Transverse colon (tissue), 4 donors: ENCODE data around the gene PSMC3IP. TPM values are rescaled to one million over a fixed set of nuclear protein-coding genes. Genes with fewer than 3 reads are reported as not detected.
A peak's percentile ranks its signal among the peaks of the same experiment; 100 is the strongest.
"Not testable (repeated sequence)": the region's sequence is repeated elsewhere in the genome, so short reads cannot be mapped to it uniquely, and the experiment has no call there.

ENCODE experiments used
- DNase-seq: peaks from one replicate; pipeline ENCODE4 v3.0.0-alpha.2; 2019
- H3K27ac ChIP-seq, 4 donors: fragments of 200-600 bp; sonication (generic); 2 replicates each; pipeline ENCODE4 v1.5.1; 2016 to 2018; ENCODE audit warnings: inconsistent platforms in 4 of 4
- H3K27me3 ChIP-seq: fragments of 200-600 bp; sonication (generic); 2 replicates; pipeline ENCODE4 v1.5.1; 2017; ENCODE audit warnings: inconsistent platforms
- H3K36me3 ChIP-seq, 4 donors: fragments of 200-600 bp; sonication (generic); 2 replicates each; pipeline ENCODE4 v1.5.1; 2017 to 2019; ENCODE audit warnings: inconsistent platforms in 4 of 4
- H3K4me1 ChIP-seq, 4 donors: fragments of 200-600 bp; sonication (generic); 2 replicates each; pipeline ENCODE4 v1.5.1; 2017 to 2020; ENCODE audit warnings: inconsistent platforms in 4 of 4
- H3K4me3 ChIP-seq, 4 donors: fragments of 200-600 bp; sonication (generic); 1 replicate in 1 of 4; 2 replicates in 3 of 4; pipeline versions ENCODE4 v1.5.1 to v1.6.1; 2017 to 2019; ENCODE audit warnings: inconsistent platforms in 4 of 4
- H3K9me3 ChIP-seq, 2 donors: fragments of 200-600 bp; sonication (generic); 2 replicates each; pipeline ENCODE4 v1.5.1; 2017 to 2019; ENCODE audit warnings: inconsistent platforms in 2 of 2
- EP300 ChIP-seq: sonication (generic); formaldehyde crosslinking; IDR thresholded peaks from one replicate; pipeline ENCODE4 v1.6.1; 2017; ENCODE audit warnings: antibody characterized with exemption, low read depth
- POLR2A ChIP-seq: fragments of 450-650 bp; IDR thresholded peaks from one replicate; pipeline ENCODE4 v1.6.1; 2016; ENCODE audit warnings: antibody characterized with exemption, mild to moderate bottlenecking, moderate library complexity
- POLR2AphosphoS5 ChIP-seq, 3 donors: sonication (generic); formaldehyde crosslinking; IDR thresholded peaks; one replicate each; pipeline ENCODE4 v1.6.1; 2016; ENCODE audit warnings: antibody characterized with exemption in 3 of 3
- WGBS, 2 donors: methylation state at CpG; one replicate each; pipeline ENCODE4 v1.1.5; 2018; ENCODE audit warnings: low coverage in 1 of 2; 5-methylcytosine and 5-hydroxymethylcytosine counted together
- in situ Hi-C, 4 donors: fragments of 200-750 bp; cut with MboI; loops; one replicate each; pipeline versions ENCODE4 v1.15.0 to v1.15.1; 2017; ENCODE audit warnings: low sequenced_read_pairs in 3 of 4, low pct_ligation_motif_present in 1 of 4, low pct_unique_long_range_greater_than_20kb in 1 of 4
- intact Hi-C: fragments of 100-400 bp; cut with DNase I; formaldehyde crosslinking; loops from one replicate; pipeline ENCODE4 v1.15.1; 2023; ENCODE audit warnings: low total_unique reads
- total RNA-seq, 4 donors: library from RNA; depleted of rRNA; stranded (reverse); fragments of >200 nt; gene quantifications; one replicate each; pipeline ENCODE4 v1.1.0, GENCODE V29; 2016
- TF ChIP-seq, protein P1 (sequence below), 5 experiments: fragments of 200-600 bp in 3 of 5; fragments of 450-650 bp in 2 of 5; sonication (generic) in 3 of 5; IDR thresholded peaks; 1 replicate in 2 of 5; 2 replicates in 3 of 5; pipeline ENCODE4 v1.5.1; 2016 to 2017; ENCODE audit warnings: antibody characterized with exemption in 5 of 5, inconsistent platforms in 3 of 5, mild to moderate bottlenecking in 2 of 5, moderate library complexity in 1 of 5

Gene PSMC3IP
- total RNA-seq, 4 donors from 2014 or later = 0.96 to 2.6 (median 1.3) TPM; not detected in 1

DNA sequence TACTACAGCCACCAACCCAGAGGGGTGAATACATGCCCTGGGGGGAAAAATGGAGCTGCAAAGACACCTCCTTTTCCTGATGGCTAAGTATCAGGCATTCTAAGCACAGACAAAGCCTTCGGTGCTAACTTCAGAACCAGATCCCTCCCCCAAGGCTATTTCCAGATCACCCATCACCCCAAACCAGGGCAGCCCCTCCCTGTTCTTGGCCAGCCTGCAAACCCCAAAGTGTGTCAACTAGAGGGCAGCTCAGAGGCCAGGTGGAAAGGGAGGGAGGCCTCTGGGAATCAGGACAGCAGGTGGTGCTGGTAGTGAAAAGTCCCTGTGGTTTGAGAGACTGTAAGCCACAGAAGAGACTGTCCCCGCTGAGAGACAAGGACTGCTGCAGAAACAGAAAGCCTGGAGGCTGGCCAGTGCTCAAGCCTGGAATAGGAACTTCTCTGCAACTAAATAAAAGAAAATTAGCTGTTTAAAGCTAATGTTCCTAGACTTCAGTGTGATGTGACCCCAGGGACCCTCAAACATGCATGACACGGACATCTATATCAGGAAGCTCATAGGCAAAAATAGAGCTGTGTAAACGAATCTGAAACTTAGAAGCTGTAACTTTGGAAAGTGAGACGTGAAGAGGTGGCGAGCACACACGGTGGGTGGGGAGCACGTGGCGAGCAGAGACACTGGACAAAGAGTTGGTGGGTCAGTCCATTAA lies 41.1 kb upstream of the PSMC3IP start:
- H3K9me3 ChIP-seq = no peaks in the 10 kb centered on the region
- intact Hi-C loops (loop anchor here (5.0 kb wide), 1 partner anchor 1689 kb away; the partner anchor contains the start of gene RUNDC3A), in situ Hi-C loops (no loop called here)
- WGBS, 2 donors = 28 to 33% methylated on average over 5 to 9 of the region's 9 CpGs
- H3K27ac ChIP-seq = peak overlapping the region in 2 of 4 donors; percentile 42 to 59
- H3K4me1 ChIP-seq = peaks cover 0 to 12% (median 2%) of the 10 kb centered on the region in 4 donors
- peaks cover 0 to 18% (median 1%) of the 10 kb centered on the region in 4 donors for H3K36me3 ChIP-seq
- TF ChIP-seq, protein P1, sequence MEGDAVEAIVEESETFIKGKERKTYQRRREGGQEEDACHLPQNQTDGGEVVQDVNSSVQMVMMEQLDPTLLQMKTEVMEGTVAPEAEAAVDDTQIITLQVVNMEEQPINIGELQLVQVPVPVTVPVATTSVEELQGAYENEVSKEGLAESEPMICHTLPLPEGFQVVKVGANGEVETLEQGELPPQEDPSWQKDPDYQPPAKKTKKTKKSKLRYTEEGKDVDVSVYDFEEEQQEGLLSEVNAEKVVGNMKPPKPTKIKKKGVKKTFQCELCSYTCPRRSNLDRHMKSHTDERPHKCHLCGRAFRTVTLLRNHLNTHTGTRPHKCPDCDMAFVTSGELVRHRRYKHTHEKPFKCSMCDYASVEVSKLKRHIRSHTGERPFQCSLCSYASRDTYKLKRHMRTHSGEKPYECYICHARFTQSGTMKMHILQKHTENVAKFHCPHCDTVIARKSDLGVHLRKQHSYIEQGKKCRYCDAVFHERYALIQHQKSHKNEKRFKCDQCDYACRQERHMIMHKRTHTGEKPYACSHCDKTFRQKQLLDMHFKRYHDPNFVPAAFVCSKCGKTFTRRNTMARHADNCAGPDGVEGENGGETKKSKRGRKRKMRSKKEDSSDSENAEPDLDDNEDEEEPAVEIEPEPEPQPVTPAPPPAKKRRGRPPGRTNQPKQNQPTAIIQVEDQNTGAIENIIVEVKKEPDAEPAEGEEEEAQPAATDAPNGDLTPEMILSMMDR (IDR thresholded peaks at IDR 0.05) = peak in 3 of 5 experiments; percentile 12 to 35 (median 25)
- peak in 1 of 3 donors; percentile 65 for TF ChIP-seq POLR2AphosphoS5 (IDR thresholded peaks at IDR 0.05)
- TF ChIP-seq POLR2A = no peak
- no peaks in the 10 kb centered on the region for H3K27me3 ChIP-seq
- no peak overlapping the region for H3K4me3 ChIP-seq
- DNase-seq = peak; percentile 73

DNA sequence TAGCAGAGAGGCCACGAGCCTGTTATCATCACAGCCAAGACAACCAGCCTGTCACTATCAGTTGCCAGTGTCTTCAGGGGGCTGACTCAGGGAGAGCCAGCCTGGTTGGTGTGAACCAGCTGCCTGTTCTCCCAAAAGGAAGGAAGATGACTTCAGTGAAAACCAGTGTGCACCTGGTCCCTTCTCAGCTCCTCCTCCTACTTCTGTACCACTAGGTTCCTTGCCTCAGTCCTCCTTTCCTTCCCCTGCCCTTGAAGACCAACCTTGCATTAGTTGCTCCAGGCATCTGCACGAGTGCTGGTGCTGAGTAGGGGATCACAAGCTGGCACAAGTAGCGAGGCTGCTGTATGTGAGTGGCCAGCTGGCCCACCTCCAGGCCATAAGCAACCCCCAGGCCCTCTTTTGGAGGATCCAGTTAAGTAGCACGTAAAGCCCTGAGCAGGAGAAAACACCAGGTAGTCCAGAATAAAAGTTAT lies 40.5 kb upstream of the PSMC3IP start:
- peak; percentile 20 for DNase-seq
- H3K9me3 ChIP-seq = no peaks in the 10 kb centered on the region

DNA sequence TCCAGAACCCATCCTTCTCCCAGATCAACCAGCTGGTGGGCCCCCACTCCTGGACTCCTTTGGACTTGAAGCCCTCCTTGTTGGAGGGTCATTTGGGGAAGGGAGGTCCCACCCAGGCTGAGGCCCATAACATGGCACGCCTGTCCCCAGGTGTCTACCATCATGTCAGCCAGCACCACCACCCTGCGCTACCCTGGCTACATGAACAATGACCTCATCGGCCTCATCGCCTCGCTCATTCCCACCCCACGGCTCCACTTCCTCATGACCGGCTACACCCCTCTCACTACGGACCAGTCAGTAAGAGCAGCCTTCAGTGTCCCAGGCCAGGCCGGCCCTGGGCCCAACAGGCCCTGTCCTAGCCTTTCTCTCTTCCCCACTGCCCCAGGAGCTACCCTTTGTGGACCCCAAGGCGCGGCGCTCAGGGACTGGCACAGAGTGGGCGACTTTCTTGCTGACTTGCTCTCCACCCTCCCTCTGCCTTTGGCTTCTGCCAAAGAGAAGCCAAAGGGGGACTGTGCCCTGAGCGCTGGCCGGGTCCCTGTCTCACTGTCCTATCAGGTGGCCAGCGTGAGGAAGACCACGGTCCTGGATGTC lies 36.3 kb upstream of the PSMC3IP start:
- H3K4me1 ChIP-seq = peaks cover 4 to 18% (median 6%) of the 10 kb centered on the region in 4 donors
- DNase-seq = no peak
- in situ Hi-C loops (no loop called here), intact Hi-C loops (no loop called here)
- H3K36me3 ChIP-seq = peaks cover 0 to 20% (median 5%) of the 10 kb centered on the region in 4 donors
- H3K27me3 ChIP-seq = no peaks in the 10 kb centered on the region
- 84 to 96% methylated on average over 5 to 16 of the region's 17 CpGs for WGBS, 2 donors
- H3K27ac ChIP-seq = no peak overlapping the region
- no peak for TF ChIP-seq POLR2AphosphoS5 (IDR thresholded peaks at IDR 0.05)
- TF ChIP-seq, protein P1 (IDR thresholded peaks at IDR 0.05) = no peak
- no peak for TF ChIP-seq EP300
- TF ChIP-seq POLR2A = no peak
- H3K9me3 ChIP-seq = no peaks in the 10 kb centered on the region
- H3K4me3 ChIP-seq = no peak overlapping the region

More for the DNA sequence above, 40.5 kb upstream of the PSMC3IP start:
- TF ChIP-seq POLR2AphosphoS5 (IDR thresholded peaks at IDR 0.05) = peak in 1 of 3 donors; percentile 25
- TF ChIP-seq, protein P1 (IDR thresholded peaks at IDR 0.05) = no peak
- Histone ChIP-seq H3K27me3 (no peaks in the 10 kb centered on the region), H3K4me3 (no peak overlapping the region), H3K36me3 (peaks cover 0 to 20% (median 4%) of the 10 kb centered on the region in 4 donors), H3K4me1 (peaks cover 0 to 12% (median 2%) of the 10 kb centered on the region in 4 donors), H3K27ac (peak overlapping the region in 2 of 4 donors; percentile 42 to 59)
- WGBS, 2 donors = 66 to 100% methylated on average over 1 to 4 of the region's 4 CpGs
- in situ Hi-C loops (no loop called here), intact Hi-C loops (loop anchor here (5.0 kb wide), 1 partner anchor 1689 kb away; the partner anchor contains the start of gene RUNDC3A)

DNA sequence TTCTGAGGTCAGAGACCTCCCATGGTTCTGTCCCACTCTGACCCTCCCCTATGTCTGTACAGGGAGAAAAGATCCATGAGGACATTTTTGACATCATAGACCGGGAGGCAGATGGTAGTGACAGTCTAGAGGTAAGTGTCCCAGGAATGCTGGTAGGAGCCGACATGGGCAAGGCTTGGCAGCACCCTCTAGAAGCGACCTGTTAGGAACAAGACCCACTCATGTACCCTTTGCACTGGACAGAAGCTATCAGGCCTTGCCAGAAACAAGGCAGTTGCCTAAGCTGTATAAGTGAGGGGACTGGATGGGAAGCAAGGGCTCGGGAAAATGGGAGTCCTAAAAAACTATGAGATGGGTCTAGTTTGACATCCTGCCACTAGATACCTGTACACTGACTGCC lies 34.5 kb upstream of the PSMC3IP start:
- no peaks in the 10 kb centered on the region for H3K9me3 ChIP-seq
- TF ChIP-seq, protein P1 (IDR thresholded peaks at IDR 0.05) = no peak
- TF ChIP-seq EP300 = no peak
- TF ChIP-seq POLR2AphosphoS5 (IDR thresholded peaks at IDR 0.05) = no peak
- no peak for TF ChIP-seq POLR2A
- no peaks in the 10 kb centered on the region for H3K27me3 ChIP-seq
- no peak for DNase-seq
- no peak overlapping the region for H3K27ac ChIP-seq
- intact Hi-C loops (no loop called here), in situ Hi-C loops (no loop called here)
- peaks cover 0 to 20% (median 5%) of the 10 kb centered on the region in 4 donors for H3K36me3 ChIP-seq
- 100% methylated on average over 2 to 4 of the region's 4 CpGs for WGBS, 2 donors
- H3K4me1 ChIP-seq = peaks cover 12 to 25% (median 19%) of the 10 kb centered on the region in 4 donors
- H3K4me3 ChIP-seq = no peak overlapping the region

DNA sequence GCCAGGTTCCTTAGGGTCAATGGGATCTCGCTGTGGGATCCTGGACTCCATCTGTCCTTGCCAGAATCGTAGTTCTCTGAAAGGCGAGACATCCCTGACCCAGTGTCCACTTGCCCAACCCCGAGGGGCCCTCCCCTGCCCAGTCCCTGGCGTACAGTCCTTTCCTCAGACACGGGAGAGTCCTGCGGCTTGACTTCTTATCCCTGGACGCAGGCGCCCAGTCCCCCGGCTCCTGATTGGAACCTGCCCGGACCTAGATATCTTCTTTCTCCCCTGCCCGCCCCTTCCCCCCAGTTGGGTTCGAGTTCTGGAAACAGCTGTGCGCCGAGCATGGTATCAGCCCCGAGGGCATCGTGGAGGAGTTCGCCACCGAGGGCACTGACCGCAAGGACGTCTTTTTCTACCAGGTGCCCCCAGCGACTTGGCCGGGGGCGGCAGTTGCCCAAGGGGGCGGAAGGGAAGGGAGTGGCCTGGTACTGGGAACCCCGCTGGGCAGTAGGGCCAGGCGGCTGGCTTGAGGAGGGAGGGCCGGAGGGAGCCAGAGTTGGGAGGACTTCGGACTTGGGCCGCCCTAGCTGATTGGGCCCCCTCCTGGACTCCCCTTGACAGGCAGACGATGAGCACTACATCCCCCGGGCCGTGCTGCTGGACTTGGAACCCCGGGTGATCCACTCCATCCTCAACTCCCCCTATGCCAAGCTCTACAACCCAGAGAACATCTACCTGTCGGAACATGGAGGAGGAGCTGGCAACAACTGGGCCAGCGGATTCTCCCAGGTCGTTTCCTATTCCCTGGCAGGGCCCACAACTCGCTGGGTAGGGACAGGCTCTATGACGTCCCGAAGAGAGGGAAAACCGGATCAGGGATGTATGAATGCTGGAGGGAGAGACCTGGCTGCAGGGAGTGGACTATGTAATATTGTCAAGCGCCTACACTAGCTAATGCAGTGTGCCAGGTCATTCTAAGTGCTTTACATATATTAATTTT lies 32.6 kb upstream of the PSMC3IP start:
- Histone ChIP-seq H3K4me1 (peaks cover 20 to 37% (median 31%) of the 10 kb centered on the region in 4 donors), H3K27ac (peak overlapping the region; percentile 90 to 97 (median 92)), H3K4me3 (peak overlapping the region; percentile 48 to 83 (median 68)), H3K36me3 (peaks cover 0 to 16% (median 5%) of the 10 kb centered on the region in 4 donors)
- peak; percentile 16 for DNase-seq
- not testable (repeated sequence) for H3K9me3 ChIP-seq, H3K27me3 ChIP-seq
- in situ Hi-C loops = loop anchor here in 1 of 4 donors (10.0 kb wide), 1 partner anchor 75 kb away; the partner anchor contains the start of genes CCR10 and CNTNAP1
- 10 to 18% methylated on average over 5 to 36 of the region's 42 CpGs for WGBS, 2 donors
- intact Hi-C loops = loop anchor here (10.0 kb wide), 1 partner anchor 75 kb away; the partner anchor contains the start of genes CCR10 and CNTNAP1
